Measurements from ENCODE around the gene CABLES2. TPM values are rescaled to one million over a fixed set of nuclear protein-coding genes. Genes with fewer than 3 reads are reported as not detected.

The CABLES2 gene
- total and polyA plus RNA-seq, 2 of the 4 experiments (the other 2 are of a cell fraction): 1.4 to 5.1 TPM

- H3K9me1 ChIP-seq (ENCODE audit: insufficient read depth, low read length): peaks cover 13% of the 10 kb centered on the region; the same call in 1 of the 2 replicates
- H4K91ac ChIP-seq (ENCODE audit: insufficient read depth, low read depth, low read length): no peak overlapping the region
- no peak overlapping the region for H2BK15ac ChIP-seq (ENCODE audit: low read depth, low read length)
- dilution Hi-C loops (cut with HindIII; ENCODE audit: low sequenced_read_pairs, unreplicated experiment) (no loop called here), in situ Hi-C loops (cut with MboI; ENCODE audit: low sequenced_read_pairs) (no loop called here), intact Hi-C loops (cut with micrococcal nuclease) (no loop called here)
- no peak overlapping the region for H3K9ac ChIP-seq (ENCODE audit: low read depth, low read length)
- H3K23ac ChIP-seq (ENCODE audit: low read depth, low read length): no peak overlapping the region
- H3K4me1 ChIP-seq (ENCODE audit: control insufficient read depth, insufficient read depth, low read length): peaks cover 41% of the 10 kb centered on the region
- no peak for ATAC-seq (ENCODE audit: low read depth)
- peak overlapping the region; percentile 80 for H2BK120ac ChIP-seq (ENCODE audit: low read depth, low read length)
- no peak overlapping the region; the same call in 1 of the 2 replicates for H4K5ac ChIP-seq (ENCODE audit: low read depth, low read length)
- H3K27ac ChIP-seq (ENCODE audit: insufficient read depth, low read length): peak overlapping the region; percentile 51; the same call in 1 of the 2 replicates
- H3K18ac ChIP-seq (ENCODE audit: low read depth, low read length): peak overlapping the region; percentile 16; the same call in 1 of the 2 replicates
- H2AK9ac ChIP-seq (replicated peaks; ENCODE audit: low read depth, low read length, poor library complexity): peak overlapping the region; percentile 56
- DNase-seq: no peak
- H3K79me1 ChIP-seq (ENCODE audit: low read depth in 1 of 2, low read length in 2 of 2): no peaks in the 10 kb centered on the region
- H2AFZ ChIP-seq (replicated peaks; ENCODE audit: low read length, poor library complexity): peak overlapping the region; percentile 67
- 0 out of 2 replicates have a peak overlapping the region, but pooled peaks have one; percentile 58 for H3K14ac ChIP-seq (replicated peaks; ENCODE audit: low read depth, low read length)
- H3K56ac ChIP-seq (ENCODE audit: extremely low read depth, insufficient read depth, low read length): no peak overlapping the region
- H2BK5ac ChIP-seq (ENCODE audit: low read depth, low read length, poor library complexity, severe bottlenecking): no peak overlapping the region
- no peaks in the 10 kb centered on the region for H3K9me3 ChIP-seq (ENCODE audit: control insufficient read depth, insufficient read depth, low read length)
- peaks cover 16% of the 10 kb centered on the region for H4K20me1 ChIP-seq (ENCODE audit: insufficient read depth, low read length)
- CTCF ChIA-PET: no interaction called here
- H4K8ac ChIP-seq (ENCODE audit: low read depth in 2 of 2, low read length in 2 of 2): peak overlapping the region in 1 of 2 experiments; percentile 64; a peak in 1 of 4 replicates
- TF ChIP-seq ELK1 (IDR thresholded peaks at IDR 0.05; ENCODE audit: borderline replicate concordance, low read depth, low read length): no peak
- TF ChIP-seq MAFK (IDR thresholded peaks at IDR 0.05; ENCODE audit: low read depth, low read length): no peak
- no peak for TF ChIP-seq RFX5 (IDR thresholded peaks at IDR 0.05; ENCODE audit: low read depth, low read length)
- TF ChIP-seq MXI1 (IDR thresholded peaks at IDR 0.05; ENCODE audit: borderline replicate concordance, low read depth, low read length): no peak
- no peak for TF ChIP-seq RAD21 (IDR thresholded peaks at IDR 0.05; ENCODE audit: low read length)
- TF ChIP-seq MAZ (IDR thresholded peaks at IDR 0.05; ENCODE audit: borderline replicate concordance, low read depth, low read length): no peak
- no peak for TF ChIP-seq CEBPB (IDR thresholded peaks at IDR 0.05; ENCODE audit: low read depth, low read length)
- TF ChIP-seq, protein P1, sequence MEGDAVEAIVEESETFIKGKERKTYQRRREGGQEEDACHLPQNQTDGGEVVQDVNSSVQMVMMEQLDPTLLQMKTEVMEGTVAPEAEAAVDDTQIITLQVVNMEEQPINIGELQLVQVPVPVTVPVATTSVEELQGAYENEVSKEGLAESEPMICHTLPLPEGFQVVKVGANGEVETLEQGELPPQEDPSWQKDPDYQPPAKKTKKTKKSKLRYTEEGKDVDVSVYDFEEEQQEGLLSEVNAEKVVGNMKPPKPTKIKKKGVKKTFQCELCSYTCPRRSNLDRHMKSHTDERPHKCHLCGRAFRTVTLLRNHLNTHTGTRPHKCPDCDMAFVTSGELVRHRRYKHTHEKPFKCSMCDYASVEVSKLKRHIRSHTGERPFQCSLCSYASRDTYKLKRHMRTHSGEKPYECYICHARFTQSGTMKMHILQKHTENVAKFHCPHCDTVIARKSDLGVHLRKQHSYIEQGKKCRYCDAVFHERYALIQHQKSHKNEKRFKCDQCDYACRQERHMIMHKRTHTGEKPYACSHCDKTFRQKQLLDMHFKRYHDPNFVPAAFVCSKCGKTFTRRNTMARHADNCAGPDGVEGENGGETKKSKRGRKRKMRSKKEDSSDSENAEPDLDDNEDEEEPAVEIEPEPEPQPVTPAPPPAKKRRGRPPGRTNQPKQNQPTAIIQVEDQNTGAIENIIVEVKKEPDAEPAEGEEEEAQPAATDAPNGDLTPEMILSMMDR (conservative IDR thresholded peaks at IDR 0.05; ENCODE audit: low read depth, low read length): no peak
- TF ChIP-seq SMC3 (IDR thresholded peaks at IDR 0.05; ENCODE audit: low read depth, low read length): no peak
- TF ChIP-seq RCOR1 (IDR thresholded peaks at IDR 0.05; ENCODE audit: insufficient replicate concordance, low read length): no peak
- no peak for TF ChIP-seq NFE2L2 (IDR thresholded peaks at IDR 0.05; ENCODE audit: low read depth, low read length)
- no peak for TF ChIP-seq FOS (IDR thresholded peaks at IDR 0.05; ENCODE audit: low read depth, low read length)
- TF ChIP-seq BHLHE40 (IDR thresholded peaks at IDR 0.05; ENCODE audit: low read depth, low read length): no peak
- no peak for TF ChIP-seq POLR2A (IDR thresholded peaks at IDR 0.05; ENCODE audit: low read depth, low read length)
- TF ChIP-seq CHD1 (IDR thresholded peaks at IDR 0.05; ENCODE audit: low read depth, low read length): no peak
- no peak for TF ChIP-seq USF2 (IDR thresholded peaks at IDR 0.05; ENCODE audit: low read depth, low read length)
- no TSS peak for BruUV-seq (replicated peaks)
- H2BK20ac ChIP-seq (ENCODE audit: low read depth, low read length): peak overlapping the region; percentile 47; the same call in 1 of the 2 replicates
- WGBS, 2 experiments (ENCODE audit: extremely low coverage in 2 of 2, insufficient read length in 1 of 2): 70% methylated on average over 2 of the region's 4 CpGs; no CpG with 5 or more reads in 1 of the 2 experiments
- H3K4me2 ChIP-seq (ENCODE audit: low read depth, low read length): no peak overlapping the region
- H3K36me3 ChIP-seq (ENCODE audit: control insufficient read depth, insufficient read depth, low read length): no peaks in the 10 kb centered on the region
- POLR2A ChIA-PET (ENCODE audit: unreplicated experiment): no interaction called here
- peak overlapping the region; percentile 72 for H3K4ac ChIP-seq (ENCODE audit: low read depth, low read length)
- H3K4me3 ChIP-seq (ENCODE audit: insufficient read depth, low read depth, low read length): no peak overlapping the region
- H2AK5ac ChIP-seq (ENCODE audit: low read depth, low read length): peak overlapping the region; percentile 32; the same call in 1 of the 2 replicates
- no peaks in the 10 kb centered on the region for H3K27me3 ChIP-seq (ENCODE audit: control insufficient read depth, insufficient read depth, low read length)
These were observed 37.3 kb downstream of the CABLES2 start for GRCh38 chr20:62369815-62370114.

All from IMR-90 (cell line).